ENCODE results near the gene PLAAT2.
A peak's percentile ranks its signal among the peaks of the same experiment; 100 is the strongest.
"Not testable (repeated sequence)": the region's sequence is repeated elsewhere in the genome, so short reads cannot be mapped to it uniquely, and the experiment has no call there.

PLAAT2 gene

DNA sequence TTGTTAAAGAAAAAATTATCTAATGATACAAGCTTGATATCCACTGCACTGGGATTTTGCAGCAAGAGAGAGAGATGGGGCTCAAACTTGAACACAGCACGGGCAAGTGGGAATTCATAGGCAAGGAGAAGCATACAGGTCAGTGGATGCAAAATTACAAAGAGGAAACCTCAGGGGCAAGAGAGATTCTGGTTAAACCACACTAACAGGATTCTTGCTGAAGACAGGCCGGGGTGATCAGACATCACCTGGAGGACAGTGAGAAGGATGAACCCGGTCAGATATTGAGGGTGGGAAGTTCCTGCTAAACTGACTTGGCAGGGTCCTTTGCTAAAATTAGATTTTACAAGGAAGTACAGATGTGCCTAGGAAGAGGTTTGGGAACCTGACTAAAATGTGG lies 29.1 kb downstream of the PLAAT2 start:
- no peak overlapping the region for H3K4me2 ChIP-seq (ENCODE audit: insufficient read depth, low read length)
- no peaks in the 10 kb centered on the region for H3K27me3 ChIP-seq (ENCODE audit: insufficient read depth, low read length, poor library complexity)
- H3K79me2 ChIP-seq (ENCODE audit: insufficient read depth, low read length): no peaks in the 10 kb centered on the region
- no peak overlapping the region for H3K4me3 ChIP-seq (ENCODE audit: low read depth in 1 of 2, low read length in 2 of 2)
- no peaks in the 10 kb centered on the region for H3K36me3 ChIP-seq (ENCODE audit: insufficient read depth, low read length)
- H2AFZ ChIP-seq (ENCODE audit: low read depth, low read length): no peak overlapping the region
- H3K9me3 ChIP-seq (ENCODE audit: insufficient read depth, low read length, severe bottlenecking): no peaks in the 10 kb centered on the region
- H4K20me1 ChIP-seq (ENCODE audit: insufficient read depth, low read length): no peaks in the 10 kb centered on the region
- no peak overlapping the region for H3K27ac ChIP-seq (ENCODE audit: low read length)
- H3K9ac ChIP-seq (ENCODE audit: low read depth, low read length): no peak overlapping the region
- no peak for DNase-seq
- peaks cover 49% of the 10 kb centered on the region for H3K4me1 ChIP-seq (ENCODE audit: insufficient read depth, low read length)
- TF ChIP-seq EZH2 (IDR thresholded peaks at IDR 0.05; ENCODE audit: borderline replicate concordance, low read depth, low read length, severe bottlenecking): no peak
- no peak for TF ChIP-seq CTCF (IDR thresholded peaks at IDR 0.05; ENCODE audit: borderline replicate concordance, extremely low read depth, low read length, poor library complexity, severe bottlenecking)
- ATAC-seq (ENCODE audit: insufficient read depth, low read depth): no peak

- H3K4me2 ChIP-seq (ENCODE audit: insufficient read depth, low read length): no peak overlapping the region
- no peaks in the 10 kb centered on the region for H3K36me3 ChIP-seq (ENCODE audit: insufficient read depth, low read length)
- no peaks in the 10 kb centered on the region for H3K27me3 ChIP-seq (ENCODE audit: insufficient read depth, low read length, poor library complexity)
- no peak overlapping the region for H3K9ac ChIP-seq (ENCODE audit: low read depth, low read length)
- no peak for DNase-seq
- H3K9me3 ChIP-seq (ENCODE audit: insufficient read depth, low read length, severe bottlenecking): no peaks in the 10 kb centered on the region
- peak overlapping the region; percentile 12; the same call in 1 of the 2 replicates for H2AFZ ChIP-seq (ENCODE audit: low read depth, low read length)
- no peak overlapping the region for H3K27ac ChIP-seq (ENCODE audit: low read length)
- no peaks in the 10 kb centered on the region for H3K79me2 ChIP-seq (ENCODE audit: insufficient read depth, low read length)
- no peak overlapping the region for H3K4me3 ChIP-seq (ENCODE audit: low read depth in 1 of 2, low read length in 2 of 2)
- H3K4me1 ChIP-seq (ENCODE audit: insufficient read depth, low read length): peaks cover 40% of the 10 kb centered on the region
- TF ChIP-seq CTCF (IDR thresholded peaks at IDR 0.05; ENCODE audit: borderline replicate concordance, extremely low read depth, low read length, poor library complexity, severe bottlenecking) (no peak), EZH2 (IDR thresholded peaks at IDR 0.05; ENCODE audit: borderline replicate concordance, low read depth, low read length, severe bottlenecking) (no peak)
- H4K20me1 ChIP-seq (ENCODE audit: insufficient read depth, low read length): no peaks in the 10 kb centered on the region
- no peak for ATAC-seq (ENCODE audit: insufficient read depth, low read depth)
Measured at GRCh38 chr11:63532799-63533475, 30.2 kb downstream of the PLAAT2 start.

DNA sequence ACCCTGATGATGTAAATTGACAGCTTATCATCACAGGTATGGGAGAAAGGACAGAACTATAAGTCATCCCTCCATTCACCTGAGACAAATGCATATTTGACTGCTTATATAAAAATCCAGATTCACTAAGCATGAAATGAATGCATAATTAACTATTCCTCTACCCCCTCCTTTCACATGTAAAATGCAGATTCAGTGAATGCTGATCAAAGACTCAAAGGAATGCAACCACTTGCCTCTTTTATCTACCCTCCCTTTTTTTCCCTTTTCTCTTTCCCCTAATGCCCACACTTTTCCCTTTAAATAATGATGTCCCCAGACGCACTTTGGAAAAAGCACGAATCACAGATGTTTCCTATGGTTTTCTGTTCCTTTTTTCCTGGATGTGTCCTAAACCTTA lies 31.1 kb downstream of the PLAAT2 start:
- no peaks in the 10 kb centered on the region for H3K36me3 ChIP-seq (ENCODE audit: insufficient read depth, low read length)
- no peak overlapping the region for H2AFZ ChIP-seq (ENCODE audit: low read depth, low read length)
- no peak for DNase-seq
- TF ChIP-seq EZH2 (IDR thresholded peaks at IDR 0.05; ENCODE audit: borderline replicate concordance, low read depth, low read length, severe bottlenecking) (no peak), CTCF (IDR thresholded peaks at IDR 0.05; ENCODE audit: borderline replicate concordance, extremely low read depth, low read length, poor library complexity, severe bottlenecking) (no peak)
- no peaks in the 10 kb centered on the region for H3K79me2 ChIP-seq (ENCODE audit: insufficient read depth, low read length)
- H3K27me3 ChIP-seq (ENCODE audit: insufficient read depth, low read length, poor library complexity): no peaks in the 10 kb centered on the region
- no peak overlapping the region for H3K27ac ChIP-seq (ENCODE audit: low read length)
- H3K4me3 ChIP-seq (ENCODE audit: low read depth in 1 of 2, low read length in 2 of 2): no peak overlapping the region
- no peak overlapping the region for H3K4me2 ChIP-seq (ENCODE audit: insufficient read depth, low read length)
- no peak overlapping the region for H3K9ac ChIP-seq (ENCODE audit: low read depth, low read length)
- ATAC-seq (ENCODE audit: insufficient read depth, low read depth): no peak
- H3K9me3 ChIP-seq (ENCODE audit: insufficient read depth, low read length, severe bottlenecking): no peaks in the 10 kb centered on the region
- H3K4me1 ChIP-seq (ENCODE audit: insufficient read depth, low read length): peaks cover 32% of the 10 kb centered on the region
- H4K20me1 ChIP-seq (ENCODE audit: insufficient read depth, low read length): no peaks in the 10 kb centered on the region

- not testable (repeated sequence) for H3K79me2 ChIP-seq (ENCODE audit: insufficient read depth, low read length); H3K27me3 ChIP-seq (ENCODE audit: insufficient read depth, low read length, poor library complexity); H3K4me2 ChIP-seq (ENCODE audit: insufficient read depth, low read length); H3K9me3 ChIP-seq (ENCODE audit: insufficient read depth, low read length, severe bottlenecking); H3K4me3 ChIP-seq (ENCODE audit: low read depth in 1 of 2, low read length in 2 of 2); H3K9ac ChIP-seq (ENCODE audit: low read depth, low read length); H3K36me3 ChIP-seq (ENCODE audit: insufficient read depth, low read length); H4K20me1 ChIP-seq (ENCODE audit: insufficient read depth, low read length)
- peak; percentile 99 for ATAC-seq (ENCODE audit: insufficient read depth, low read depth)
- Histone ChIP-seq H2AFZ (ENCODE audit: low read depth, low read length) (peak overlapping the region; percentile 54), H3K4me1 (ENCODE audit: insufficient read depth, low read length) (peaks cover 23% of the 10 kb centered on the region), H3K27ac (ENCODE audit: low read length) (peak overlapping the region; percentile 12; the same call in 1 of the 2 replicates)
- peak; percentile 79 for DNase-seq
Measured at GRCh38 chr11:63531074-63531792, 31.9 kb downstream of the PLAAT2 start.

All from DND-41 (cell line).